ENCODE data around the gene RPL13.
"Not testable (repeated sequence)": the region's sequence is repeated elsewhere in the genome, so short reads cannot be mapped to it uniquely, and the experiment has no call there.

DNA sequence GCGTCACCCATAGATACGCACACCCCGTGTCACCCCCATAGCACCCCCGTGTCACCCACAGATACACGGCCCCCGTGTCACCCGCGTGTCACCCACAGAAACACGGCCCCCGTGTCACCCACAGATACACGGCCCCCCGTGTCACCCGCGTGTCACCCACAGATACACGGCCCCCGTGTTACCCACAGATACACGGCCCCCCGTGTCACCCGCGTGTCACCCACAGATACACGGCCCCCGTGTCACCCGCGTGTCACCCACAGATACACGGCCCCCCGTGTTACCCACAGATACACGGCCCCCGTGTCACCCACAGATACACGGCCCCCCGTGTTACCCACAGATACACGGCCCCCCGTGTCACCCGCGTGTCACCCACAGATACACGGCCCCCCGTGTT lies 27.2 kb downstream of the RPL13 start:
- TF ChIP-seq RBAK, PRDM4, ZBTB8A, GLIS2 (tag by site-specific recombination; IDR thresholded peaks at IDR 0.05): not testable (repeated sequence)
- TF ChIP-seq, protein P1, sequence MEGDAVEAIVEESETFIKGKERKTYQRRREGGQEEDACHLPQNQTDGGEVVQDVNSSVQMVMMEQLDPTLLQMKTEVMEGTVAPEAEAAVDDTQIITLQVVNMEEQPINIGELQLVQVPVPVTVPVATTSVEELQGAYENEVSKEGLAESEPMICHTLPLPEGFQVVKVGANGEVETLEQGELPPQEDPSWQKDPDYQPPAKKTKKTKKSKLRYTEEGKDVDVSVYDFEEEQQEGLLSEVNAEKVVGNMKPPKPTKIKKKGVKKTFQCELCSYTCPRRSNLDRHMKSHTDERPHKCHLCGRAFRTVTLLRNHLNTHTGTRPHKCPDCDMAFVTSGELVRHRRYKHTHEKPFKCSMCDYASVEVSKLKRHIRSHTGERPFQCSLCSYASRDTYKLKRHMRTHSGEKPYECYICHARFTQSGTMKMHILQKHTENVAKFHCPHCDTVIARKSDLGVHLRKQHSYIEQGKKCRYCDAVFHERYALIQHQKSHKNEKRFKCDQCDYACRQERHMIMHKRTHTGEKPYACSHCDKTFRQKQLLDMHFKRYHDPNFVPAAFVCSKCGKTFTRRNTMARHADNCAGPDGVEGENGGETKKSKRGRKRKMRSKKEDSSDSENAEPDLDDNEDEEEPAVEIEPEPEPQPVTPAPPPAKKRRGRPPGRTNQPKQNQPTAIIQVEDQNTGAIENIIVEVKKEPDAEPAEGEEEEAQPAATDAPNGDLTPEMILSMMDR (tag by site-specific recombination; IDR thresholded peaks at IDR 0.05), result not testable (repeated sequence)
